Activated T-helper 17 cell treated with anti-CD3 and anti-CD28 coated beads, Interleukin-2, amount 50 U/mL, for 72 hours (primary cell): ENCODE data around the gene ZNF37A. TPM values are rescaled to one million over a fixed set of nuclear protein-coding genes. Genes with fewer than 3 reads are reported as not detected.
A peak's percentile ranks its signal among the peaks of the same experiment; 100 is the strongest.
"Not testable (repeated sequence)": the region's sequence is repeated elsewhere in the genome, so short reads cannot be mapped to it uniquely, and the experiment has no call there.

Experiments
- ATAC-seq: fragments of 150-1000 bp; cut with Tn5 transposase; replicated peaks from 2 replicates; pipeline ENCODE4 v1.10.0; 2021; ENCODE audit warnings: mild to moderate bottlenecking, moderate library complexity
- H3K27ac Mint-ChIP-seq: one replicate; pipeline ENCODE4 v1.8.0; 2022; ENCODE audit warnings: mixed read lengths
- H3K27me3 Mint-ChIP-seq: one replicate; pipeline ENCODE4 v1.8.0; 2022; ENCODE audit warnings: mixed read lengths
- H3K36me3 Mint-ChIP-seq: one replicate; pipeline ENCODE4 v1.8.0; 2022; ENCODE audit warnings: low read depth, mild to moderate bottlenecking, mixed read lengths
- H3K4me1 Mint-ChIP-seq: one replicate; pipeline ENCODE4 v1.8.0; 2022; ENCODE audit warnings: mixed read lengths
- H3K4me3 Mint-ChIP-seq: one replicate; pipeline ENCODE4 v1.8.0; 2022; ENCODE audit warnings: mild to moderate bottlenecking, mixed read lengths
- H3K9me3 Mint-ChIP-seq: one replicate; pipeline ENCODE4 v1.8.0; 2022; ENCODE audit warnings: mixed read lengths
- total RNA-seq, 2 donors: library from RNA; stranded (reverse); gene quantifications; one replicate each; pipeline ENCODE4 v1.2.3, GENCODE V29; 2022

The ZNF37A gene
- total RNA-seq, 2 donors from 2014 or later = 27.8 to 53.4 TPM

GRCh38 chr10:38112159-38112558, 18.0 kb downstream of the ZNF37A start:
- H3K27ac Mint-ChIP-seq = no peak overlapping the region
- ATAC-seq = no peak
- H3K4me3 Mint-ChIP-seq = no peak overlapping the region
- no peaks in the 10 kb centered on the region for H3K4me1 Mint-ChIP-seq
- H3K27me3 Mint-ChIP-seq = no peaks in the 10 kb centered on the region
- H3K36me3 Mint-ChIP-seq = peaks cover 85% of the 10 kb centered on the region
- peaks cover 24% of the 10 kb centered on the region for H3K9me3 Mint-ChIP-seq

- H3K27ac Mint-ChIP-seq = no peak overlapping the region
Observed at GRCh38 chr10:38118072-38118807, 24.1 kb downstream of the ZNF37A start.

GRCh38 chr10:38119038-38119437, 24.9 kb downstream of the ZNF37A start:
- Mint-ChIP-seq H3K27me3 (no peaks in the 10 kb centered on the region), H3K36me3 (peaks cover 50% of the 10 kb centered on the region), H3K4me3 (no peak overlapping the region), H3K27ac (no peak overlapping the region), H3K4me1 (no peaks in the 10 kb centered on the region), H3K9me3 (peaks cover 35% of the 10 kb centered on the region)
- ATAC-seq = no peak

More at GRCh38 chr10:38118072-38118807, 24.1 kb downstream of the ZNF37A start:
- Mint-ChIP-seq H3K9me3 (peaks cover 34% of the 10 kb centered on the region), H3K36me3 (peaks cover 58% of the 10 kb centered on the region), H3K27me3 (no peaks in the 10 kb centered on the region), H3K4me1 (no peaks in the 10 kb centered on the region), H3K4me3 (no peak overlapping the region)
- ATAC-seq = peak; percentile 26

- H3K9me3 Mint-ChIP-seq = peaks cover 56% of the 10 kb centered on the region
- H3K4me1 Mint-ChIP-seq = no peaks in the 10 kb centered on the region
Observed at GRCh38 chr10:38127812-38128211, 33.7 kb downstream of the ZNF37A start.

GRCh38 chr10:38143587-38143986, 49.5 kb downstream of the ZNF37A start:
- Mint-ChIP-seq H3K4me3 (no peak overlapping the region), H3K27ac (no peak overlapping the region), H3K9me3 (peaks cover 22% of the 10 kb centered on the region), H3K27me3 (no peaks in the 10 kb centered on the region), H3K36me3 (no peaks in the 10 kb centered on the region), H3K4me1 (no peaks in the 10 kb centered on the region)
- no peak for ATAC-seq

More at GRCh38 chr10:38127812-38128211, 33.7 kb downstream of the ZNF37A start:
- H3K36me3 Mint-ChIP-seq = no peaks in the 10 kb centered on the region
- H3K27ac Mint-ChIP-seq = no peak overlapping the region
- no peak for ATAC-seq
- H3K4me3 Mint-ChIP-seq = no peak overlapping the region
- no peaks in the 10 kb centered on the region for H3K27me3 Mint-ChIP-seq

- Mint-ChIP-seq H3K36me3 (no peaks in the 10 kb centered on the region), H3K9me3 (peaks cover 8% of the 10 kb centered on the region), H3K27ac (no peak overlapping the region), H3K27me3 (no peaks in the 10 kb centered on the region), H3K4me3 (no peak overlapping the region), H3K4me1 (no peaks in the 10 kb centered on the region)
- ATAC-seq = no peak
Observed at GRCh38 chr10:38146579-38147333, 52.6 kb downstream of the ZNF37A start.

GRCh38 chr10:38147686-38148085, 53.5 kb downstream of the ZNF37A start:
- Mint-ChIP-seq H3K9me3 (peaks cover 5% of the 10 kb centered on the region), H3K4me1 (no peaks in the 10 kb centered on the region), H3K27ac (no peak overlapping the region), H3K27me3 (no peaks in the 10 kb centered on the region), H3K4me3 (no peak overlapping the region), H3K36me3 (no peaks in the 10 kb centered on the region)
- no peak for ATAC-seq

GRCh38 chr10:38150891-38151463, 56.8 kb downstream of the ZNF37A start:
- H3K27me3 Mint-ChIP-seq, ATAC-seq, H3K4me3 Mint-ChIP-seq, H3K4me1 Mint-ChIP-seq, H3K36me3 Mint-ChIP-seq, H3K27ac Mint-ChIP-seq, H3K9me3 Mint-ChIP-seq: not testable (repeated sequence)

- Mint-ChIP-seq H3K27me3 (no peaks in the 10 kb centered on the region), H3K36me3 (no peaks in the 10 kb centered on the region), H3K9me3 (peaks cover 13% of the 10 kb centered on the region), H3K4me3 (no peak overlapping the region), H3K27ac (no peak overlapping the region), H3K4me1 (no peaks in the 10 kb centered on the region)
- no peak for ATAC-seq
Observed at GRCh38 chr10:38156416-38157269, 62.5 kb downstream of the ZNF37A start.

- peaks cover 13% of the 10 kb centered on the region for H3K9me3 Mint-ChIP-seq
- no peak overlapping the region for H3K4me3 Mint-ChIP-seq
- H3K27ac Mint-ChIP-seq = no peak overlapping the region
- H3K27me3 Mint-ChIP-seq = no peaks in the 10 kb centered on the region
- no peaks in the 10 kb centered on the region for H3K36me3 Mint-ChIP-seq
- ATAC-seq = no peak
- no peaks in the 10 kb centered on the region for H3K4me1 Mint-ChIP-seq
Observed at GRCh38 chr10:38157270-38157685, 63.1 kb downstream of the ZNF37A start.

- Mint-ChIP-seq H3K9me3 (peaks cover 13% of the 10 kb centered on the region), H3K4me1 (no peaks in the 10 kb centered on the region), H3K36me3 (no peaks in the 10 kb centered on the region), H3K27ac (no peak overlapping the region), H3K27me3 (no peaks in the 10 kb centered on the region), H3K4me3 (no peak overlapping the region)
- ATAC-seq = no peak
Observed at GRCh38 chr10:38159004-38159403, 64.9 kb downstream of the ZNF37A start.

- Mint-ChIP-seq H3K9me3 (peaks cover 10% of the 10 kb centered on the region), H3K27ac (no peak overlapping the region), H3K27me3 (no peaks in the 10 kb centered on the region), H3K36me3 (no peaks in the 10 kb centered on the region), H3K4me3 (no peak overlapping the region), H3K4me1 (no peaks in the 10 kb centered on the region)
- no peak for ATAC-seq
Observed at GRCh38 chr10:38163617-38164016, 69.5 kb downstream of the ZNF37A start.

GRCh38 chr10:38174336-38174735, 80.2 kb downstream of the ZNF37A start:
- Mint-ChIP-seq H3K4me1 (no peaks in the 10 kb centered on the region), H3K9me3 (peaks cover 3% of the 10 kb centered on the region), H3K36me3 (no peaks in the 10 kb centered on the region), H3K27ac (no peak overlapping the region), H3K4me3 (no peak overlapping the region), H3K27me3 (peaks cover 8% of the 10 kb centered on the region)
- no peak for ATAC-seq

GRCh38 chr10:38184477-38184876, 90.3 kb downstream of the ZNF37A start:
- no peaks in the 10 kb centered on the region for H3K4me1 Mint-ChIP-seq
- ATAC-seq = no peak
- no peak overlapping the region for H3K4me3 Mint-ChIP-seq
- H3K36me3 Mint-ChIP-seq = no peaks in the 10 kb centered on the region
- peaks cover 12% of the 10 kb centered on the region for H3K9me3 Mint-ChIP-seq
- H3K27ac Mint-ChIP-seq = no peak overlapping the region
- H3K27me3 Mint-ChIP-seq = no peaks in the 10 kb centered on the region
